Fibroblast of pulmonary artery (primary cell): ENCODE data around the gene AUP1.

Source experiments
- DNase-seq: peaks from one replicate; pipeline ENCODE4 v3.0.0-alpha.2; 2010; ENCODE audit warnings: low read depth
- H3K4me3 ChIP-seq: replicated peaks from 2 replicates; pipeline ENCODE4 v1.5.1; 2011; ENCODE audit warnings: low read depth, mild to moderate bottlenecking, control low read depth, low read length, moderate library complexity
- CTCF ChIP-seq: IDR thresholded peaks from 2 replicates; pipeline ENCODE4 v1.5.1; 2011; ENCODE audit warnings: mild to moderate bottlenecking, control low read depth, low read length, inconsistent platforms; ENCODE audit errors: missing control alignments

The AUP1 gene

DNA sequence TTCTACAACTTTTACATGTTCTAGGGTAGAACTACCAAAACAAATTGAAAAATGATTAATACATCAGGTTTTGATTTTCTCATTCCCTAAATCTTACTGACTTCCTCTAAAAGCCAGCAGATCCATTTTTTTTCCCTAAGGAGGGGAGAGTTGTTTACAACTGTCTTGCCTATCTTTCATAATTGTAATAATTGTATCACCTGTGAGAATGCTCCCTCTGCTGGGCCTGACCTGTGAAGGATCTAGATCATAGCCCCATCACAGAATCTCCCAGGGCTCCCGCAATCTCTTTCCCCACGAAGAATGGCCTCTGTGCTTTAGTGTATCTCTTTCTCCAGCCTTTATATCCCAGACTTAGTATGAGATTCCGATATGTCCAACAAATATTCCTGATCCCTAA is 15.1 kb upstream of the AUP1 start:
- no peak overlapping the region for H3K4me3 ChIP-seq
- peak; percentile 5 for TF ChIP-seq CTCF
- DNase-seq = no peak

DNA sequence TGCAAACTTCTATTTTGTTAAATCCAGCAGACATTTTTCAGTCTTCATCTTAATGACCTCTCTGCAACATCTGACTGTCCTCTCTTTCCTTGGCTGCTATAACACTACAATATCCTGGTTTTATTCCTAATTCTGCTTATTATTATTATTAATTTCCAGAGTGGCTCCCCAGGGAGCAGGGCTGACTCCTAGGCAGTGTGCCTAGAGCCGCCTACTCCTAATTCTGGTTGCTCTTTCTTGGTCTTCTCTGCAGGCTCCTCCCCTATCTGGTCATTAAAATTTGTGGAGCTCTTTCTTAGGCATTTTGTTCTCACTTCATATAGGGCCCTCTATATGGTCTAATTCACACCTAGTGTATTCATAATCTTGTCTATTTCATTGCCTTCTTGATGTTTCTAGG is 13.5 kb upstream of the AUP1 start:
- no peak for TF ChIP-seq CTCF
- no peak overlapping the region for H3K4me3 ChIP-seq
- no peak for DNase-seq

DNA sequence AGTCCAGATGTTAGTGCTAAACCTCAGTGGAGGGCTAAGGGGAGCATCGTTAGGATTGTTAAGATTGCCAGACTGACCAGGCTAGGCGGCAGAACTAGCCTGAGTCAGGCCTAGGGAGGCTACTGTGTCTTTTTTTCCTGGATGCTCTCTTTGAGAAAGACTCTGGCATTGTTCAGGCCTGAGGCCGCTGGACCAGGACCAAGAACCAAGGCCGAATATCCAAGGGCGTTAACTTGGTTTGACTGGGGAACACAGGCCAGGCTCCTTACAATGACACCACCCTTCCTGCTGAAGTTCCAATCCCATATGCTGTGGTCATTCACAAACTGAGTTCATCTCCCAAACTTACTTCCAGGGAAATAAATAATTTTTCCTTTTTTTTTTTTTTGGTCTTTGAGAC is 10.8 kb upstream of the AUP1 start:
- no peak for TF ChIP-seq CTCF
- no peak overlapping the region for H3K4me3 ChIP-seq
- no peak for DNase-seq

DNA sequence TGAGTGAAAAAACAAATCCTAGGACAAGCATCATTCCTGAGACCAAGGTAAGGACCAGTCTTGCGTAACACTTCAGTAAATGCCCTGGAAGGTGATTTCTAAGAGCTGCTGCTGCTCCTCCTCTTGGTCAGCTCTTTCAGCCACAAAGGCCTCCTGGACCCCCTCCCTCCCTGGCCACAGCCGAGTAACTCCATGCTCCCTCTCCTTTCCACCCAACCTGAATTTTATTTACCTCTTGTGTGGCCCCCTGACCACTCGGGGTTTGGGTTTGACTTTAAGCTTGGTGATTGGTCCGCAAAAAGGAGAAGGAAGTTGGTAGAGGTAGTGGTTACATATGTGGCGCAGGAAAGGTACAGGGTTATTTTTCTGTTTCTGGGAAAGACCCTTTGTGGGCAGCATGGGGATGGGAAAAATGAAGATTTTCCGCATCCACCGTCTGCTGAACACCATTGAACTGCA is 9.4 kb upstream of the AUP1 start:
- no peak for DNase-seq
- H3K4me3 ChIP-seq = no peak overlapping the region
- no peak for TF ChIP-seq CTCF

DNA sequence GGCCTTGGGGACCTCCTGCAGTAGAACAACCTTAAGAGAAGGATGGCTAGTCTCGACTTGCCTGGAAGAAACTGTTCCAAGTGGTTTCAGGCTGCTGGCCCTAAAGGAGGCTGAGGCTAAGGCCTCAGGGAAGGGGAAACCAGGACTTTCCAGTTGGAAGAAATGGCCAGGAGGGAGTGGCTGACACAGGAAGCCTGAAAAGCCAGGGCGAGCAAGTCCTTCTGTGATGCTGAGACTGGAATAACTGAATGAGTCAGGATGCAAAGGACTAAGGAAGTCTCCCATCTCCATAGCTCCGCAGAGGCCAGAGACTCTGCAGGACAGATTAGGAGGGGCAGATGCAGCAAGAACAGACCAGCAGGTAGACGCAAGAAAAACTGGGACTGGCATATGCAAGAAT is 7.6 kb upstream of the AUP1 start:
- TF ChIP-seq CTCF = no peak
- no peak for DNase-seq

DNA sequence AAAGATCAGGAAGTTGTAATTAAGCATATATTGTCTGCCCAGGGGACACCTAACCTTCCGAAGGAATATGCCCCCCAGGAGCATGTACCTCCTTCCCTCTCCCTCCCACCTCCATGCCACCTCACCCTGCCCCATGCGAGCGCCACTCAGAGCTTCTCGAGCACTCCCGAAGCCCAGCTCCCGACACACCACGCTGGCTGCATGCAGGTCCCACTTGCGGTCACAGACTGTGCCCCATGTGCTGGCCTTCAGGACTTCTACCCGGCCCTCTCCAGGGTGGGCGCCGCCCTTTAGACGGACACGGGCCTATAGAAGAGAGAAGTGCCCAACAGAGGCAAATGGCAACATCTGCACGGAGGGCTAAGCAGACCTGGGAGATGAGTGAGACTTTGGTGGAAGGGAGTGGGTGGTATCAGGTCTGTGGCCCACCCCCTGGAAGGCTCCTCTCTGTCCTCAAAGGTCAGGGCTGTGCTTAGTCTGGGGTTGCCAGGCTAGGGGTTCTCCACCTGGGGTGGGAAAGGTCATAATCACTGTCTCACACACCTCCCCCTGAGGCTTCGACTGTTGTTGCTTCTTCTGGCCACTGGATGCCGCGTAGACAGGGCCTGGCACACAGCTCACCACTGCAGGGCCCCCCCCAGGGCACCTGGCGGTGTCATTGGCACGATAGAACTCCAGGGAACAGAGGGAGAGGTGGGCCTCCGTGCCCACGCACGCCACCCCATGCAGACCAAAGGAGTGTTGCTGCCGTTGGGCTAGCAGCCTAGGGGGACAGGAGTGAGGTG is 6.9 kb upstream of the AUP1 start:
- no peak overlapping the region for H3K4me3 ChIP-seq
- TF ChIP-seq CTCF = no peak
- no peak for DNase-seq

More for the DNA sequence above, 7.6 kb upstream of the AUP1 start:
- no peak overlapping the region for H3K4me3 ChIP-seq

DNA sequence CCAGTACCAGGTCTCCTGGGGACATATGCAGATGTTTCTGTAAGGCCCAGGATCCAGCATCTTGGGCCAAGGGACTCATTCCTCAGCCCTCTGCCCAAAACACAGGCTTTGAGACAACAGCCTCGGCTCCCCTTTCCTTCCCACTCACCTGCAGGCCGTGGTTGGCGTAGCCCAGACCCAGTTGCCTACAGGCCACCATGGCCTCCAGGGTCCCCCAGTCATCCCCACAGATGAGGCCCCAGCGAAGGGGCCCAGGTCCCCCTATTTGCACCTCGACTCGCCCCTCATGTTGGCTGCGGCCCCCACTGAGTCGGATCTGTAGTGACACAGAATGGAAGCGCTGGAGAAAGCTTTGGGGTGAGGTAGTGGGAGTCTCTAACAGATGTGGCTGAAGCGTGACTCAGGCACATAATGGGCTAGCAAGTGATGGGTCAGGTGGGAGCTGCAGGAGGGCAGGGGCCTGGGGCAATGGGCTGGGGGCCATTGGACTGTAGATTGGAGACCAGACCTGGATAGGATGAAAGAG is 6.0 kb upstream of the AUP1 start:
- TF ChIP-seq CTCF = no peak
- no peak overlapping the region for H3K4me3 ChIP-seq

More for the DNA sequence above, 6.0 kb upstream of the AUP1 start:
- no peak for DNase-seq
